ENCODE results near the gene ZC3H7B.

- TF ChIP-seq GABPA (IDR thresholded peaks at IDR 0.05; ENCODE audit: low read depth) (no peak), CTCF (IDR thresholded peaks at IDR 0.05; ENCODE audit: insufficient read depth, low read length) (no peak)
Observed at GRCh38 chr22:41340357-41340756, 39.0 kb downstream of the ZC3H7B start.
